CD14-positive monocyte (primary cell): Measurements from ENCODE around the gene SNU13. TPM values are rescaled to one million over a fixed set of nuclear protein-coding genes. Genes with fewer than 3 reads are reported as not detected.

Experiments
- DNase-seq, 3 donors: peaks; one replicate each; pipeline ENCODE4 v3.0.0-alpha.2; 2011 to 2022
- H2AFZ ChIP-seq: 2 replicates; pipeline ENCODE4 v1.6.0; 2012; ENCODE audit warnings: mild to moderate bottlenecking, low read depth, low read length, inconsistent platforms; ENCODE audit not compliant: insufficient read depth, poor library complexity, severe bottlenecking
- H3K27ac ChIP-seq, 2 donors: 1 replicate in 1 of 2; 2 replicates in 1 of 2; pipeline ENCODE4 v1.5.1; 2012 to 2013; ENCODE audit warnings: low read length in 2 of 2, control low read depth in 1 of 2, inconsistent platforms in 1 of 2, low read depth in 1 of 2, mild to moderate bottlenecking in 1 of 2
- H3K27me3 ChIP-seq, 2 donors: one replicate each; pipeline versions ENCODE4 v1.6.0 to v1.6.1; 2011 to 2013; ENCODE audit warnings: low read length in 2 of 2; ENCODE audit not compliant: control insufficient read depth in 2 of 2, insufficient read depth in 2 of 2
- H3K36me3 ChIP-seq, 2 donors: replicated peaks in 1 of 2; 1 replicate in 1 of 2; 2 replicates in 1 of 2; pipeline versions ENCODE4 v1.5.1 to v1.6.1; 2012 to 2013; ENCODE audit warnings: low read length in 2 of 2, control low read depth in 1 of 2, inconsistent platforms in 1 of 2, mild to moderate bottlenecking in 1 of 2; ENCODE audit not compliant: insufficient read depth in 2 of 2, control insufficient read depth in 1 of 2
- H3K4me1 ChIP-seq, 2 donors: 1 replicate in 1 of 2; 2 replicates in 1 of 2; pipeline versions ENCODE4 v1.5.1 to v1.6.1; 2012 to 2013; ENCODE audit warnings: low read length in 2 of 2, control low read depth in 1 of 2, inconsistent platforms in 1 of 2, mild to moderate bottlenecking in 1 of 2, moderate library complexity in 1 of 2; ENCODE audit not compliant: insufficient read depth in 2 of 2, control insufficient read depth in 1 of 2
- H3K4me2 ChIP-seq: replicated peaks from 2 replicates; pipeline ENCODE3; 2012; ENCODE audit warnings: low read length, moderate library complexity, mild to moderate bottlenecking; ENCODE audit not compliant: poor library complexity, severe bottlenecking; ENCODE audit errors: extremely low read depth
- H3K4me3 ChIP-seq, 3 experiments: fragments of 200-600 bp in 1 of 3; sonication (generic) in 1 of 3; replicated peaks in 1 of 3; 1 replicate in 2 of 3; 2 replicates in 1 of 3; pipeline ENCODE4 v1.5.1; 2011 to 2013; ENCODE audit warnings: low read length in 3 of 3, mild to moderate bottlenecking in 3 of 3, control low read depth in 2 of 3, low read depth in 2 of 3, inconsistent platforms in 1 of 3, moderate library complexity in 1 of 3
- H3K79me2 ChIP-seq: 2 replicates; pipeline ENCODE4 v1.6.0; 2012; ENCODE audit warnings: mild to moderate bottlenecking, control low read depth, inconsistent platforms, low read length, moderate library complexity; ENCODE audit not compliant: insufficient read depth
- H3K9ac ChIP-seq: 2 replicates; pipeline ENCODE4 v1.6.0; 2017; ENCODE audit warnings: low read length, mild to moderate bottlenecking; ENCODE audit not compliant: insufficient read depth, poor library complexity, severe bottlenecking
- H3K9me3 ChIP-seq, 2 donors: replicated peaks in 1 of 2; 1 replicate in 1 of 2; 2 replicates in 1 of 2; pipeline versions ENCODE4 v1.5.1 to v1.6.1; 2012 to 2013; ENCODE audit warnings: low read length in 2 of 2, control low read depth in 1 of 2; ENCODE audit not compliant: control insufficient read depth in 1 of 2, insufficient read depth in 1 of 2
- H4K20me1 ChIP-seq: 2 replicates; pipeline ENCODE4 v1.6.0; 2012; ENCODE audit warnings: mild to moderate bottlenecking, low read length, control low read depth, moderate library complexity; ENCODE audit not compliant: insufficient read depth
- H3K27ac Mint-ChIP-seq, 7 donors: one replicate each; pipeline ENCODE4 v1.8.0; 2020; ENCODE audit warnings: mild to moderate bottlenecking in 7 of 7, mixed read lengths in 7 of 7, moderate library complexity in 6 of 7, inconsistent platforms in 2 of 7
- H3K27me3 Mint-ChIP-seq, 3 donors: one replicate each; pipeline ENCODE4 v1.8.0; 2021 to 2022; ENCODE audit warnings: low read depth in 3 of 3, mild to moderate bottlenecking in 3 of 3, mixed read lengths in 3 of 3, moderate library complexity in 3 of 3, inconsistent platforms in 1 of 3
- H3K36me3 Mint-ChIP-seq, 2 donors: one replicate each; pipeline ENCODE4 v1.8.0; 2020; ENCODE audit warnings: mixed read lengths in 2 of 2, inconsistent platforms in 1 of 2, mild to moderate bottlenecking in 1 of 2
- H3K4me1 Mint-ChIP-seq: one replicate; pipeline ENCODE4 v1.8.0; 2020; ENCODE audit warnings: mild to moderate bottlenecking, mixed read lengths
- H3K4me3 Mint-ChIP-seq, 2 donors: one replicate each; pipeline ENCODE4 v1.8.0; 2020; ENCODE audit warnings: mild to moderate bottlenecking in 2 of 2, mixed read lengths in 2 of 2, moderate library complexity in 1 of 2
- H3K9me3 Mint-ChIP-seq, 7 donors: one replicate each; pipeline ENCODE4 v1.8.0; 2020 to 2022; ENCODE audit warnings: mixed read lengths in 7 of 7, mild to moderate bottlenecking in 6 of 7, moderate library complexity in 6 of 7, inconsistent platforms in 2 of 7
- CTCF ChIP-seq: fragments of 200-600 bp; IDR thresholded peaks from one replicate; pipeline ENCODE4 v1.8.0; 2022; ENCODE audit warnings: antibody characterized with exemption, mild to moderate bottlenecking
- WGBS: methylation state at CpG from one replicate; pipeline ENCODE4 v1.1.5; 2013; ENCODE audit warnings: missing lambda C conversion rate; ENCODE audit not compliant: insufficient coverage; 5-methylcytosine and 5-hydroxymethylcytosine counted together
- intact Hi-C, 2 donors: fragments of 100-400 bp; cut with micrococcal nuclease; formaldehyde crosslinking; loops; one replicate each; pipeline versions ENCODE4 v1.15.0 to v1.15.1; 2023
- polyA plus RNA-seq, 3 donors: library from polyadenylated mRNA; depleted of rRNA in 1 of 3; unstranded in 2 of 3; stranded (reverse) in 1 of 3; fragments of 300-500 nt in 2 of 3; fragments of >200 nt in 1 of 3; fragmentation: Illumina TruSeq in 2 of 3; gene quantifications; 1 replicate in 2 of 3; 2 replicates in 1 of 3; pipeline ENCODE4 v1.2.3, GENCODE V29; 2012 to 2021

The SNU13 gene
- polyA plus RNA-seq, 3 donors, result 90.0 to 168 (median 168) TPM

DNA sequence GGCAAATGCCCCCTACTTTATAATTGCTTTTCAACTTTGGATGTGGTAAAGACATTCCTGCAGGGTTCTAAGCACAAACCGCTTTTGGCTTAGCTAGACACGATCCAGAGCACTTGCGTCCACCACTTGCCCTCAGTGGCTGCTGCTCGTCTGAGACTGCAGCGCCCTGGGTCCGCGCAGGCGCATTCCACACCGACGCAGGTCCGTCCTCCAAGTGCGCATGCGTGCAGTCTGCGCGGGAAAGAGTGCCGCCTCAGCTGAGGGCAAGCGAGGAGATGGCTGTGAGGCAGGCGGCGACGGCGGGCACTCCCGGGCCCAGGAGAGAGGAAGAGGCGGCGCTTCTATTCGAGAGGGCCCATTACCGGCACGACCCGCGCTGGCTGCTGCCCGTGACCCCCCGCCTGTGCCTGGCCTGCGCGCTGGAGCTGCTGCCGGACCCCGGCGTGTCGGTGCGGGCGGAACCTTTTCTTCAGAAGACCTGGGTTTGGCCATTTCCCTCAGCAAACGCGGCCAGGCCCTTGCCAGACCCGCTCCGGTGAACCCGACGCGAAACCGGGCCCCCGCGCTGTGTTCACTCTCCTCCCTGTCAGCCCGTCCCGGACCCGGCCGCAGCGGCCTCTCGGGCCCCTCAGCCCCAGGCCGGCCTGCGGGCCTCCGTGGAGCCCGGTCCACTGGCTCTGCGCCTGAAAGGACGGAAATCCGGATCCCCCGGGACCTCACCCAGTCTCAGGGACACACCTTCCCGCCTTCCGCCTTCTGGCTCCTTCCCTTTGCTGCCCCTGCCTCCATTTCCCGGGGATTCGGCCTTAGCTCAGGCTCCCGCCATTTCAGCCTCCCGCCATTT is 10.8 kb upstream of the SNU13 start, which contains the start of gene MEI1:
MEI1 (plus strand) TSS at position 240 of the 844 bp plus-strand sequence; CDS start at position 276, 36 bp downstream.
- Mint-ChIP-seq H3K9me3 (peaks cover 0 to 2% (median 0%) of the 10 kb centered on the region in 7 donors), H3K27ac (peak within 1 kb of the TSS in 2 of 7 donors; percentile 52 to 73), H3K4me1 (peaks cover 14% of the 10 kb centered on the region), H3K4me3 (peak within 1 kb of the TSS; percentile 68 to 89), H3K36me3 (no peaks in the 10 kb centered on the region), H3K27me3 (peaks cover 2 to 4% (median 2%) of the 10 kb centered on the region in 3 donors)
- Histone ChIP-seq H3K9me3 (no peaks in the 10 kb centered on the region), H3K79me2 (no peaks in the 10 kb centered on the region), H3K27ac (no peak within 1 kb of the TSS), H3K27me3 (no peaks in the 10 kb centered on the region), H3K4me2 (peak within 1 kb of the TSS; percentile 64), H3K36me3 (no peaks in the 10 kb centered on the region), H4K20me1 (no peaks in the 10 kb centered on the region), H3K4me3 (peak within 1 kb of the TSS in 1 of 3 experiments; percentile 53), H2AFZ (peak within 1 kb of the TSS; percentile 80), H3K9ac (no peak within 1 kb of the TSS), H3K4me1 (peaks cover 17 to 21% of the 10 kb centered on the region in 2 donors)
- TF ChIP-seq CTCF, result no peak
- intact Hi-C loops, result loop anchor here (5.0 to 10.0 kb wide), 3 partner anchors 155 to 395 kb away; partner anchors contain the start of gene NDUFA6 (in 1 of the 2)
- 45% methylated on average over 61 of the region's 69 CpGs for WGBS
- DNase-seq, result peak; percentile 69 to 83 (median 76)

GRCh38 chr22:41697126-41697775 is 8.6 kb upstream of the SNU13 start:
- H3K27ac ChIP-seq, result peak overlapping the region; percentile 25 to 64
- Mint-ChIP-seq H3K4me3 (peak overlapping the region; percentile 76 to 88), H3K36me3 (no peaks in the 10 kb centered on the region), H3K27ac (peak overlapping the region in 5 of 7 donors; percentile 84 to 94 (median 88)), H3K4me1 (peaks cover 14% of the 10 kb centered on the region), H3K27me3 (peaks cover 2 to 4% (median 2%) of the 10 kb centered on the region in 3 donors), H3K9me3 (peaks cover 0 to 2% (median 0%) of the 10 kb centered on the region in 7 donors)
- no peaks in the 10 kb centered on the region for H3K9me3 ChIP-seq
- H2AFZ ChIP-seq, result peak overlapping the region; percentile 83
- TF ChIP-seq CTCF, result peak; percentile 98
- peak overlapping the region; percentile 6 for H3K9ac ChIP-seq
- peak; percentile 80 to 91 (median 85) for DNase-seq
- H3K4me3 ChIP-seq, result peak overlapping the region in 2 of 3 experiments; percentile 10 to 64
- WGBS, result 30% methylated on average over 10 of the region's 12 CpGs
- intact Hi-C loops, result loop anchor here (1.0 to 10.0 kb wide), 5 partner anchors 158 to 398 kb away; partner anchors contain the start of gene NDUFA6 (in 1 of the 2)
- H3K79me2 ChIP-seq, result no peaks in the 10 kb centered on the region
- no peaks in the 10 kb centered on the region for H3K27me3 ChIP-seq
- peaks cover 0 to 8% of the 10 kb centered on the region in 2 donors for H3K36me3 ChIP-seq
- no peaks in the 10 kb centered on the region for H4K20me1 ChIP-seq
- H3K4me2 ChIP-seq, result peak overlapping the region; percentile 71
- H3K4me1 ChIP-seq, result peaks cover 17 to 21% of the 10 kb centered on the region in 2 donors
